ENCODE measurements around the gene PRSS57. TPM values are rescaled to one million over a fixed set of nuclear protein-coding genes. Genes with fewer than 3 reads are reported as not detected.

The PRSS57 gene
- total RNA-seq, 4 donors from 2014 or later = not detected

DNA sequence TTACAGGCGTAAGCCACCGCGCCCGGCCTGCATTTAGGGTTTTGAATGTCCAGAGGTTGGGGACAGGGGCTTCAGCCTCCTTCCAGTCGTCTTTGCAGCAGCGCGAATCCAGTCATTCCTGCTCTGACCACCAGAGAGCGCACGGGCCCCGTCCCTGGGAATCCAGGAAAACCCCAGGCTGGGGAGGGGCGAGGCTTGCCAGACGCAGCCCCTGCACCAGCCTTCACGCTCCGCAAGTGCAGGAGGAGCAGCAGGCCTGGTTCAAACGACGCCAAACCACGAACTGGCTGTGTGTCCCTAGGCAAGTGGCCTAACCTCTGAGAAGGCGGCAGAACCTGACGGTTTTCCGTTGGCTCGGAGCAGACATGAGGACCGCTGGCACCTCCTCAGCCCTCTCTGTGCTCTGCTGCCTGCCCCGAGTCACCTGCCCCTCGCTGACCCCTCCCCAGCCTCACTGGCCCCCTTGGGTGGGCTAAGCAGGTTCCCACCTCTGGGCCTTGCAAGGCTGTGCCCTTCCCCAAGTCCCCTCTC is 30.3 kb downstream of the PRSS57 start:
- Histone ChIP-seq H3K27ac (peak overlapping the region in 3 of 4 donors; percentile 11 to 96 (median 65)), H3K4me3 (peak overlapping the region in 1 of 2 donors; percentile 32), H3K27me3 (no peaks in the 10 kb centered on the region), H3K4me1 (peaks cover 0 to 47% (median 32%) of the 10 kb centered on the region in 3 donors), H3K36me3 (no peaks in the 10 kb centered on the region), H3K9me3 (no peaks in the 10 kb centered on the region)
- ATAC-seq = peak; percentile 32
- TF ChIP-seq POLR2AphosphoS5 (IDR thresholded peaks at IDR 0.05) (peak; percentile 24), POLR2A (IDR thresholded peaks at IDR 0.05) (no peak)
- TF ChIP-seq, protein P1, sequence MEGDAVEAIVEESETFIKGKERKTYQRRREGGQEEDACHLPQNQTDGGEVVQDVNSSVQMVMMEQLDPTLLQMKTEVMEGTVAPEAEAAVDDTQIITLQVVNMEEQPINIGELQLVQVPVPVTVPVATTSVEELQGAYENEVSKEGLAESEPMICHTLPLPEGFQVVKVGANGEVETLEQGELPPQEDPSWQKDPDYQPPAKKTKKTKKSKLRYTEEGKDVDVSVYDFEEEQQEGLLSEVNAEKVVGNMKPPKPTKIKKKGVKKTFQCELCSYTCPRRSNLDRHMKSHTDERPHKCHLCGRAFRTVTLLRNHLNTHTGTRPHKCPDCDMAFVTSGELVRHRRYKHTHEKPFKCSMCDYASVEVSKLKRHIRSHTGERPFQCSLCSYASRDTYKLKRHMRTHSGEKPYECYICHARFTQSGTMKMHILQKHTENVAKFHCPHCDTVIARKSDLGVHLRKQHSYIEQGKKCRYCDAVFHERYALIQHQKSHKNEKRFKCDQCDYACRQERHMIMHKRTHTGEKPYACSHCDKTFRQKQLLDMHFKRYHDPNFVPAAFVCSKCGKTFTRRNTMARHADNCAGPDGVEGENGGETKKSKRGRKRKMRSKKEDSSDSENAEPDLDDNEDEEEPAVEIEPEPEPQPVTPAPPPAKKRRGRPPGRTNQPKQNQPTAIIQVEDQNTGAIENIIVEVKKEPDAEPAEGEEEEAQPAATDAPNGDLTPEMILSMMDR (IDR thresholded peaks at IDR 0.05) = peak in 3 of 4 experiments; percentile 94 to 98 (median 97)
- WGBS, 2 donors (ENCODE audit: low coverage in 1 of 2) = 8% methylated on average over 2 of the region's 24 CpGs; no CpG with 5 or more reads in 1 of the 2 donors

DNA sequence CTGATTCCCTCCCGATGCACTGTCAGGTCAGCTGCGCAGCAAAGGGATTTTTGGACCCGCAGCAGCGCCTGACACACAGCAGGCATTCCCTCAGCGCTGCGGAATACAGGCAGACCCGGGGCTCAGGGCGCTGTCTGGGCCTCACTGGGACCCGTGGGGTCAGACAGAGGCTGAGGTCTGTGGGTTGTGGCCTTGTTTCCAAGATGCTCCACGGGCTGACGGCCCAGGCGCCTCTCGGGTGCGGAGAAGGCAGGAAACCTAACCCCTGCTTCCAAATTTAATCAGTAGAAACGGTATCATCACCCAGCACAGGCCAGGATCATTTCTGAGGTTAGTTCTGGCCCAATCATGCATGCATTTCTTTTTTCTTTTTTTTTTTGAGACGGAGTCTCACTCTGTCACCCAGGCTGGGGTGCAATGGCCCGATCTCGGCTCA is 31.6 kb downstream of the PRSS57 start:
- Histone ChIP-seq H3K4me3 (peak overlapping the region; percentile 24 to 88), H3K4me1 (peaks cover 0 to 60% (median 43%) of the 10 kb centered on the region in 3 donors), H3K27ac (peak overlapping the region; percentile 83 to 96 (median 90)), H3K9me3 (no peaks in the 10 kb centered on the region), H3K27me3 (no peaks in the 10 kb centered on the region), H3K36me3 (peaks cover 0 to 2% of the 10 kb centered on the region in 2 donors)
- no peak for ATAC-seq
- no peak for TF ChIP-seq POLR2AphosphoS5 (IDR thresholded peaks at IDR 0.05)
- no peak for TF ChIP-seq POLR2A (IDR thresholded peaks at IDR 0.05)
- no peak for TF ChIP-seq EP300 (IDR thresholded peaks at IDR 0.05)
- TF ChIP-seq, protein P1 (IDR thresholded peaks at IDR 0.05) = no peak
- 39% methylated on average over 11 of the region's 18 CpGs; no CpG with 5 or more reads in 1 of the 2 donors for WGBS, 2 donors (ENCODE audit: low coverage in 1 of 2)

DNA sequence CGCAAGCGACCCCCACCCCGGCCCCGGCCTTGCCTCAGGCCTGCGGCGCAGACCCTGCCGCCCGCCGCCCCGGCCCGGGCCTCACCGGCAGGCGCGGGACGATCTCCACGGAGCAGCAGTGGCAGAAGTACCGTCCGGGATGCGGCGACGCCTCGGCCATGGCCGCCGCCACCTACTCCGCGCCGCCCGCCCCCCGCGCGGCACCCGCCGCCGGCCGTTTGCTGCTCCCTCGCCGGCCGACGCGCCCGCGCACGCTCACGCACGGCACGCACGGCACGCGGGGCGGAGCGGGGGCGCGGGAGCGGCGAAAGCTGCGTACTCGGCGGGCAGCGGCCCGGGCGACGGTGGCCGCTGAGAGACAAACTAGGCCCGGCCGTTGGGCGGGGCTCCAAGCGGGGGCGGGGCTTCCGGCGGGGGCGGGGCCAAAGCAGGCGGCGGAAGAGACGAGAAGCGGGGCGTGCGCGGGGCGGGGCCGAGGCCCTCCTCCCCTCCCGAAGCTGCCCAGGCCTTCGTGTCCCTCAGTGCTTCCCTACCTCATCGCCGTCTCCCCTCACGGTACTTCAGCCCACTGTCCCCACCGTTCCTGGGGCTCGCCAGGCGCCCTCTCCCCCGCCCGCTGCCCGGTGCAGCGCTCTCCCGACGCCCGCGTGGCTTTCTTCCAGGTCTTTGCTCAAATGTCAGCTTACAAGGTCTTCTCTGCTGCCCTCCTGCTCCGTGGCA is 32.1 kb downstream of the PRSS57 start, which contains the start of gene RNF126:
RNF126 (minus strand) TSS at position 253 of the 720 bp plus-strand sequence; CDS start at position 160, 93 bp downstream.
- WGBS, 2 donors (ENCODE audit: low coverage in 1 of 2) = 0% methylated on average over 4 to 13 of the region's 97 CpGs
- Histone ChIP-seq H3K4me1 (peaks cover 0 to 65% (median 46%) of the 10 kb centered on the region in 3 donors), H3K27me3 (no peaks in the 10 kb centered on the region)

DNA sequence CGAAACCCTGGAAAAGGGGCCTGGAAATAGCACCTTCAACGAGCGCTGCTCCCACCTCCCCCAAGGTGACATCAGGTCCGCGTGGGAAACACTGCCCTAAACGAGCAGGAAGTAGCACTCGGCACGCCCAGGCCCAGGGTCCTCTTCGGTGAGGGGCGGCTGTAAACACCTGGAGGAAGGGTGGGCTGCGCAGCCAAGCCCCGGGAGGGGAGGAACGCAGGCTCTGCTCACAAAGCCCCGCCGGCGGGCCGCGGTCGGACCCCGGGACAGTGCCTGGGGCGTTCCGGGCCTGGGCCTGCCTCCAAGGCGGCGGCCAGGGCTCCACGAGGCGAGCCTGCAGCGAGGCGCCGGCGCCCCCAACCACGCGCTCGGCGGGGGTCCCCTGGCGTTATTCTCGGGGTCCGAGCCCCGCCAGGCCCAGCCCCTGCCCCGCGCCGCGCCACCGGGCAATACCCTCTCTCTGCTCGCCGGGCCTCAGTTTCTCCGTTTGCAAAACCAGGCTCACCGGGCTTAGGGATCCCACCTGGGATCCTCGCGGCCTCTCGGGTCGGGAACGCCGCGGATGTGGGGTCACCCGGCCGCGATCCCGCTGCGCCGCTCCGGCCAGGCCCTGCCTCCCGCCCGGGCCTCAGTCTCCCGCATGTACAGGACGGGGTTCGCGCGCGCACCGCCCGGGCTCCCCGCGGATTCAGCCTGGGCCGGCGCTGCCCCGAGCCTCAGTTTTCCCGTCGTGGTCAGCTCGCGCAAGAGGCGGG is 32.9 kb downstream of the PRSS57 start:
- TF ChIP-seq POLR2A (IDR thresholded peaks at IDR 0.05) (no peak), POLR2AphosphoS5 (IDR thresholded peaks at IDR 0.05) (no peak), EP300 (IDR thresholded peaks at IDR 0.05) (no peak)
- TF ChIP-seq, protein P1 (IDR thresholded peaks at IDR 0.05) = no peak
- peak overlapping the region; percentile 79 to 88 for H3K4me3 ChIP-seq
- 0% methylated on average over 6 of the region's 81 CpGs; no CpG with 5 or more reads in 1 of the 2 donors for WGBS, 2 donors (ENCODE audit: low coverage in 1 of 2)
- no peaks in the 10 kb centered on the region for H3K27me3 ChIP-seq
- peak; percentile 1 for ATAC-seq
- peaks cover 0 to 73% (median 50%) of the 10 kb centered on the region in 3 donors for H3K4me1 ChIP-seq
- H3K27ac ChIP-seq = peak overlapping the region; percentile 60 to 96 (median 90)
- no peaks in the 10 kb centered on the region for H3K9me3 ChIP-seq
- H3K36me3 ChIP-seq = peaks cover 0 to 8% of the 10 kb centered on the region in 2 donors

More for the DNA sequence above, 32.1 kb downstream of the PRSS57 start, which contains the start of gene RNF126:
- TF ChIP-seq POLR2AphosphoS5 (IDR thresholded peaks at IDR 0.05) (peak; percentile 81), EP300 (IDR thresholded peaks at IDR 0.05) (no peak), POLR2A (IDR thresholded peaks at IDR 0.05) (peak; percentile 41 to 84)
- TF ChIP-seq, protein P1 (IDR thresholded peaks at IDR 0.05) = peak in 1 of 4 experiments; percentile 8
- Histone ChIP-seq H3K4me3 (peak within 1 kb of the TSS; percentile 79 to 88), H3K9me3 (no peaks in the 10 kb centered on the region), H3K36me3 (peaks cover 0 to 8% of the 10 kb centered on the region in 2 donors), H3K27ac (peak within 1 kb of the TSS; percentile 83 to 96 (median 90))
- peak; percentile 88 for ATAC-seq
